Measurements from ENCODE around the gene PAGR1. TPM values are rescaled to one million over a fixed set of nuclear protein-coding genes. Genes with fewer than 3 reads are reported as not detected.

The PAGR1 gene
- total and polyA plus RNA-seq, 4 donors = 7.3 to 18.7 (median 14.0) TPM

- no peak for DNase-seq (ENCODE audit: low spot score)
- Histone ChIP-seq H3K4me1 (ENCODE audit: control insufficient read depth in 4 of 4, insufficient read depth in 4 of 4, low read length in 3 of 4) (no peaks in the 10 kb centered on the region), H3K9ac (ENCODE audit: low read depth in 1 of 2, low read length in 2 of 2) (no peak overlapping the region), H3K27ac (ENCODE audit: low read depth in 1 of 2, low read length in 2 of 2) (no peak overlapping the region), H3K9me3 (ENCODE audit: control insufficient read depth in 4 of 4, low read length in 3 of 4) (no peaks in the 10 kb centered on the region), H3K36me3 (ENCODE audit: control insufficient read depth in 4 of 4, insufficient read depth in 3 of 4, low read depth in 1 of 4, low read length in 3 of 4) (peaks cover 21 to 65% (median 29%) of the 10 kb centered on the region in 4 donors), H3K4me3 (ENCODE audit: low read depth in 1 of 3, low read length in 3 of 3) (no peak overlapping the region), H3K27me3 (ENCODE audit: control insufficient read depth in 4 of 4, insufficient read depth in 4 of 4, low read length in 3 of 4) (no peaks in the 10 kb centered on the region)
- TF ChIP-seq RXRA (IDR thresholded peaks at IDR 0.05) (no peak), TAF1 (conservative IDR thresholded peaks at IDR 0.05) (no peak), JUND (IDR thresholded peaks at IDR 0.05) (no peak), FOXA1 (IDR thresholded peaks at IDR 0.05) (no peak), YY1 (IDR thresholded peaks at IDR 0.05) (no peak)
- WGBS = 95% methylated on average over 8 of the region's 8 CpGs
Observed at GRCh38 chr16:29843931-29844330, 28.0 kb downstream of the PAGR1 start.

- Histone ChIP-seq H3K9ac (ENCODE audit: low read depth in 1 of 2, low read length in 2 of 2) (no peak overlapping the region), H3K9me3 (ENCODE audit: control insufficient read depth in 4 of 4, low read length in 3 of 4) (no peaks in the 10 kb centered on the region), H3K4me3 (ENCODE audit: low read depth in 1 of 3, low read length in 3 of 3) (no peak overlapping the region), H3K27ac (ENCODE audit: low read depth in 1 of 2, low read length in 2 of 2) (no peak overlapping the region), H3K36me3 (ENCODE audit: control insufficient read depth in 4 of 4, insufficient read depth in 3 of 4, low read depth in 1 of 4, low read length in 3 of 4) (peaks cover 21 to 63% (median 28%) of the 10 kb centered on the region in 4 donors), H3K4me1 (ENCODE audit: control insufficient read depth in 4 of 4, insufficient read depth in 4 of 4, low read length in 3 of 4) (no peaks in the 10 kb centered on the region), H3K27me3 (ENCODE audit: control insufficient read depth in 4 of 4, insufficient read depth in 4 of 4, low read length in 3 of 4) (no peaks in the 10 kb centered on the region)
- DNase-seq (ENCODE audit: low spot score) = no peak
- 94% methylated on average over 28 of the region's 28 CpGs for WGBS
- no peak for TF ChIP-seq FOXA2 (IDR thresholded peaks at IDR 0.05)
- TF ChIP-seq MAX (IDR thresholded peaks at IDR 0.05) = no peak
- TF ChIP-seq GABPA (IDR thresholded peaks at IDR 0.05 in 1 of 2, conservative IDR thresholded peaks at IDR 0.05 in 1 of 2) = no peak
- no peak for TF ChIP-seq RXRA (IDR thresholded peaks at IDR 0.05)
- TF ChIP-seq NR2F2 (IDR thresholded peaks at IDR 0.05) = no peak
- TF ChIP-seq HNF4A (conservative IDR thresholded peaks at IDR 0.05) = no peak
- no peak for TF ChIP-seq ATF3 (IDR thresholded peaks at IDR 0.05)
- no peak for TF ChIP-seq HNF4G (IDR thresholded peaks at IDR 0.05)
Observed at GRCh38 chr16:29844575-29845331, 28.8 kb downstream of the PAGR1 start.

GRCh38 chr16:29845656-29846055, 29.7 kb downstream of the PAGR1 start:
- no peak for DNase-seq (ENCODE audit: low spot score)
- Histone ChIP-seq H3K4me3 (ENCODE audit: low read depth in 1 of 3, low read length in 3 of 3) (no peak overlapping the region), H3K36me3 (ENCODE audit: control insufficient read depth in 4 of 4, insufficient read depth in 3 of 4, low read depth in 1 of 4, low read length in 3 of 4) (peaks cover 17 to 55% (median 24%) of the 10 kb centered on the region in 4 donors)

More at GRCh38 chr16:29845656-29846055, 29.7 kb downstream of the PAGR1 start:
- Histone ChIP-seq H3K9ac (ENCODE audit: low read depth in 1 of 2, low read length in 2 of 2) (no peak overlapping the region), H3K4me1 (ENCODE audit: control insufficient read depth in 4 of 4, insufficient read depth in 4 of 4, low read length in 3 of 4) (no peaks in the 10 kb centered on the region), H3K27me3 (ENCODE audit: control insufficient read depth in 4 of 4, insufficient read depth in 4 of 4, low read length in 3 of 4) (no peaks in the 10 kb centered on the region), H3K9me3 (ENCODE audit: control insufficient read depth in 4 of 4, low read length in 3 of 4) (no peaks in the 10 kb centered on the region), H3K27ac (ENCODE audit: low read depth in 1 of 2, low read length in 2 of 2) (no peak overlapping the region)
- TF ChIP-seq EGR1 (IDR thresholded peaks at IDR 0.05; ENCODE audit: low read depth in 2 of 2) = no peak
- no peak for TF ChIP-seq HNF4A (conservative IDR thresholded peaks at IDR 0.05)
- 96% methylated on average over 18 of the region's 18 CpGs for WGBS

All from liver (tissue), 9 donors.